ENCODE results near the gene ZNF30.
"Not testable (repeated sequence)": the region's sequence is repeated elsewhere in the genome, so short reads cannot be mapped to it uniquely, and the experiment has no call there.

The ZNF30 gene

DNA sequence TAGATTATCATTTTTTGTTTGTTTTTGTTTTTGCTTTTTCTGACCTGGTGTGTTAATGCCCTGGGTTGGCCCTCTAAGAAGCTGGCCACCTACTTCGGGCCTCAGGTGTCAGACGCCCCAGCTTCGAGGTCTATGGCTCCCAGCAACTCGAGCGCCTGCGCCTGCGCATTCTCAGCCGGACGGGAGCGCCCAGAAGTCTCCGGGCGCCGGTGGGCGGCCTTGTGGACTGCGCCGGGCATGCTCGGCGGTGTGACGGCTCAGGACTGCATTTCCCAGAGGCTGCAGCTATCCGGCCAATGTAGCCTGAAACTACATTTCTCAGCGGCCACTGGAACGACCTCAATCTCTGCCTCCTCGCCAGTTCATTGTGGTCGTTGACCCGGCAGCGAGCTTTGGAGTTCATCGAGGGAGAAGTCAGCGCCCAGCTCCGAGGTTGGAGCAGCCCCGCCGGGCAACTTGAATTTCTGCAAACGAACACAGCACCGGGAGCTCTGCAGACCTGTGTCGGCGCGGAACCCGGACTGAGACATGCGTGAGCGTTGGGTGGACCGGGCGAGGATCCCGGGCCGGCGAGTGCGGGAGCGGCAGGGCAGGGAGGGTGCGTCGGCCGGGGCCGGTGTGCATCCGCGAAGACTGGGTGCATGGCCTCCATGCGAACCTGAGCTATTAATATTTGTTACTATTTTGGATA is at the start of gene ZNF30:
ZNF30 (plus strand) TSS at position 219 of the 691 bp plus-strand sequence. CDS start 3,045 bp downstream, outside the sequence.
- DNase-seq: peak; percentile 88 to 90

GRCh38 chr19:34879563-34879962 is 47.1 kb upstream of the ZNF30 start:
- DNase-seq: no peak

GRCh38 chr19:34880034-34880433 is 46.7 kb upstream of the ZNF30 start:
- DNase-seq: no peak

GRCh38 chr19:34881982-34882381 is 44.7 kb upstream of the ZNF30 start:
- DNase-seq: no peak

DNA sequence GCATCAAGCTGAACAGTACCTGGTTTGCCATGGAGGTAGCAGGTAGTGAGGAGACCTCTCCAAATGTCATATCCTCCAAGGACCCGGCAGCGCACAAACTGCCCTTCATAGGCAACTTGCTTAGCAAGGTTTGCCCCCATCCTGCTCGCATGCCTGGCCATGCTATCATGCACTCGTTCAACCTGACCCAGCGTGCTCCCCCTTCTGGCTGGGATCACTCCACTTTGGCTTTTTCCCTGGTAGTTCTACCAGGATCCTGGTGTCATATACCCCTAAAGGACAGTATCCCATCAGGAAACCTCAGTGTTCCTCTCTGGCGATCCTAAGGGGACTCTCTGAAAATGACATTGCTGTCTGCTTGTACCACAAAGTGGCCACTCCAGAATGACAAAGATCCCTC is 38.6 kb upstream of the ZNF30 start:
- no peak for DNase-seq

DNA sequence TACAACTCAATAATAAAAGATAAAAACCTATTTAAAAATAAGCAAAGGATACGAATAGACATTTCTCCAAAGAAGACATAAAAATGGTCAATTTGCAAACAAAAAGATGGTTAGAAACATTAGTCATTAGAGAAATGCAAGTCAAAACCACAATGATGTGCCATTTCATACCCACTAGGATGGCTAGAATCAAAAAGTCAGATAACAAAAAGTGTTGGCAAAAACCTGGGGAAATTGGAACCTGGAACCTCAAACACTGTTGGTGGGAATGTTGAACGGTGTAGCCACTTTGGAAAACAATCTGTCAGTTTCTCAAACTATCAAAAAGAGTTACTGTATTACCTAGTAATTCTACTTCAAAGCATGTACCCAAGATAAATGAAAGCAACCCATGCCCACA is 26.5 kb upstream of the ZNF30 start:
- DNase-seq: no peak

- DNase-seq: no peak
Measured at GRCh38 chr19:34904664-34905527, 21.8 kb upstream of the ZNF30 start.

DNA sequence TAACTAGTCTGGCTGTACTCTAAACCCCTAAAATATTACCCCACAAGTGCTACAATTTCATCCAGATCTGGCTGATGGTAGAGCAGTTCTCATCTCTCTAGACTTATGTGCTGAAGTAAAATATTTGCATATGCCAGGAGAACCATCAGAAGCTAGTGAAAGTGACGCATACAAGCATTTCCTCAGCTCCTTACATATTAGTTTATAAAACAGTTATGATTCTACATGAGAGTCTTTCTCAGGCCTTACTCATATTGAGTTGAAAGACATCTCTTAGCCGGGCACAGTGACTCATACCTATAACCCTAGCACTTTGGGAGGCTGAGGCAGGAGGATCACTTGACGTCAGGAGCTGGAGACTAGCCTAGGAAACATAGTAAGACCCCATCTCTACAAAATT is 15.9 kb upstream of the ZNF30 start:
- DNase-seq: no peak

DNA sequence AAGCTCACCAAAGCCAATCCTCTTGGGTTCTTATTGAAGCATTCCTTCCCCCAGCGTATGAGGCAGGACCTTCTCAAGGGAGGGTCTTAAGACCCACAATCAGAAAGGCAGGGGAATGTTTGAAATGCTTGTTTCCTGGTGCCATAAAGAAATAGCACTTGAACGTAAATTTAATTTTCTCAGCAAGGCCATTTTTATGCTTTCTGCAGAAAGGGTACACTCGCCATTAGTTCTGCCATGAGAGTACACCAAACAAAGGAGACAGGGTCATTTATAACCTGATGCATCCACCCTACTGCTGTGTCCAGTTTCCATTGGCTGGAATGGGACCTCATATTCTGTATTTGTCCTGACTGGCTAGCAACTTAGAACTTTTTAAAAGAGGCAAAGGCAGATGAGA is 9.6 kb upstream of the ZNF30 start:
- not testable (repeated sequence) for DNase-seq

DNA sequence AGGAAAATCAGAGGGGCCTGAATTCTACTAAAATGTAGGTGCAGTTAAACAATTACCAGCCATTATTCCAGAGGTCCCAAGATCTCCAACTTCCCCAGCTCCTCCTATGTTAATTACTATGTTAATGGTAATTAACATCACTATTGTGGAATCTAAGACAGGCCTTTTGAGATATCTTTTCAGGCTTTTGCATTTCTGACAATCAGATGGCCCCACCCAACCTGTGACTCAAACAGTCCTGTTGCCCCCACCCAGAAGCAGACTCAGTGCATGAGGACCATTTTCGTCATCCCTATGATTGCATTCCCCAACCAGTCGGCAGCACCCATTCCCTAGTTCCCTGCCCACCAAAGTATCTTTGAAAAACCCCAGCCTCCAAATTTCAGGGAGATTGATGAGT is 8.5 kb upstream of the ZNF30 start:
- DNase-seq: no peak

DNA sequence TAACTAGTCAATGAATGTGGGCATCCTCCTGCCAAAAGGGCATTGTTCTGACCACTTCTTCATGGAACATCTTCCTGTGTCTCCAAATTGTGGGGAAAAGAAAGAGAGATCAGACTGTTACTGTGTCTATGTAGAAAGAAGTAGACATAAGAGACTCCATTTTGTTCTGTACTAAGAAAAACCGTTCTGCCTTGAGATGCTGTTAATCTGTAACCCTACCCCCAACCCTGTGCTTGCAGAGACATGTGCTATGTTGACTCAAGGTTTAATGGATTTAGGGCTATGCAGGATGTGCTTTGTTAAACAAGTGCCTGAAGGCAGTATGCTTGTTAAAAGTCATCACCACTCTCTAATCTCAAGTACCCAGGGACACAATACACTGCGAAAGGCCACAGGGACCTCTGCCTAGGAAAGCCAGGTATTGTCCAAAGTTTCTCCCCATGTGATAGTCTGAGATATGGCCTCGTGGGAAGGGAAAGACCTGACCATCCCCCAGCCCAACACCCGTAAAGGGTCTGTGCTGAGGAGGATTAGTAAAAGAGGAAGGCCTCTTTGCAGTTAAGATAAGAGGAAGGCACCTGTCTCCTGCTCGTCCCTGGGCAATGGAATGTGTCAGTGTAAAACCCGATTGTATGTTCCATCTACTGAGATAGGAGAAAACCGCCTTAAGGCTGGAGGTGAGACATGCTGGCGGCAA is 6.5 kb upstream of the ZNF30 start:
- not testable (repeated sequence) for DNase-seq

DNA sequence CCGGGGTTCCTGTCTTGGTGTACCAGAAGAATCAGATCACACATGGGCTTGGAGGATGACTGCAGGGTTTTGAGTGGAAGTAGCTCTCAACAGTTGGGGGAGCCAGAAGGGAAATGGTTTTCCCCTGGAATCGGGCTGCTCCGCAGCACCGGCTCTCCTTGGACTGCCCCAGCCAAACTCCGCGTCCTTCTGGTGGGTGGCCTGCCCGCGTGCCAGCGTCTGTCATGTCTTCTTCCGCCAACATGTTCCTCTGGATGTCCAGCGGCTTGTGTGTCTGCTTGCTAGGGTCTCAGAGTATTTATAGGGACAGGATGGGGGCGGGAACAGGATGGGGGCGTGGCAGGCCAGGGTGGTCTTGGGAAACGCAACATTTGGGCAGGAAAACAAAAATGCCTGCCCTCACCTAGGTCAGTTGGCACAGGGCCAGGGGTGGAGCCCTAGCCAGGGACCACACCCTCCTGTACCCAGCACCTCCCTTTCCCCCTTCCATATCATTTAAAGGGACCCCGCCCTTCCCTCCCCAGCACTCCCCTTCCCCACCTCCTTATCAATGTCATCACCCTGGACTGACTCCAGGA is 1.3 kb upstream of the ZNF30 start:
- no peak for DNase-seq

- no peak for DNase-seq
Measured at GRCh38 chr19:34926361-34926684, 380 bp upstream of the ZNF30 start.

- DNase-seq: no peak
Measured at GRCh38 chr19:34932494-34932893, 5.8 kb downstream of the ZNF30 start.

DNA sequence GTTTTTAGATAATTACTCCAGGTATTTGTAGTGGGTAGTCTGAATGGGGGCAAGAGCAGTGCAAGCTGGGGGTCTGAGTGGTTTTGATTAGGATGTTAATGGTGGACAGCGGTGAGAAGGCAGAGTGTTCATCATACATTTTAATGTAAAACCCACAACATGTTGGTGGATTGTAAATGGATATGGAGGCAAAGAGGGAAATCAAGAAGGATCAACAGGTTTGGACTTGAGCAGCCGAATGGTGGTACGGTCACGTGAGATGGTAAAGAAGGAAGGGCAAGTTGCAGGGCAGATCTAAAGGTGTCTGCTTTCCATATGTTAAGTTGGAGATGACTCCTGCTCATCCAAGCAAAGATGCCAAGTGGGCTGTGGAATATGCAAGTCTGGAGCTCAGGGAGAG is 9.5 kb downstream of the ZNF30 start:
- no peak for DNase-seq

GRCh38 chr19:34938886-34939285 is 12.2 kb downstream of the ZNF30 start:
- DNase-seq: no peak

GRCh38 chr19:34943861-34944573 is 17.3 kb downstream of the ZNF30 start:
- DNase-seq: no peak

GRCh38 chr19:34953092-34953491 is 26.4 kb downstream of the ZNF30 start:
- no peak for DNase-seq

GRCh38 chr19:34957830-34958751 is 31.4 kb downstream of the ZNF30 start:
- DNase-seq: no peak

DNA sequence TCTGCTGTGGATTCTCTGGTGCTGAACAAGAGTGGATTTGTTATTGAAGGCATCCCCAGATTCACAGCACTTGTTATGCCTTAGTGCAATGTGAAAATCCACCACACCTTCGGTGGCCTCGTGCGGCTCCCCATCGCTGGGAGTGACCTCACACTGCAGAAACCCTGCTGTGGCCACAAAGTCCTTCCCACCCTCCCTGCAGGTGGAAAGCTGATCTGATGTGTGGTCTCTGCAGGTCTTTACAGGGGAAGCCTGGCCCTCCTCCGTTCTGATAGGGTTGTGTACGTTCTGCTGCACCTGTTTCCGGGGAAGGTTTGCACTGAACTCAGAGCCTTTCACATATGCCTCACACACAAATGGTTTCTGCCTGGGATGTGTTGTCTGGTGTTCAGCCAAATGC is 32.3 kb downstream of the ZNF30 start:
- no peak for DNase-seq

GRCh38 chr19:34960103-34960805 is 33.6 kb downstream of the ZNF30 start:
- no peak for DNase-seq
